Mesothelial cell of epicardium (in vitro differentiated cells): ENCODE results near the gene LHFPL3. TPM values are rescaled to one million over a fixed set of nuclear protein-coding genes. Genes with fewer than 3 reads are reported as not detected.

Source experiments
- DNase-seq, 2 experiments: peaks; one replicate each; pipeline ENCODE4 v3.0.0; 2021; ENCODE audit warnings: low spot score in 2 of 2; ENCODE audit not compliant: unreplicated experiment in 2 of 2
- H3K27ac Mint-ChIP-seq: 2 replicates; pipeline ENCODE4 v1.8.0; 2021; ENCODE audit warnings: mixed read lengths
- H3K27me3 Mint-ChIP-seq: 2 replicates; pipeline ENCODE4 v1.8.0; 2021; ENCODE audit warnings: low read depth, mixed read lengths
- H3K36me3 Mint-ChIP-seq: 2 replicates; pipeline ENCODE4 v1.8.0; 2021; ENCODE audit warnings: mixed read lengths
- H3K4me1 Mint-ChIP-seq: 2 replicates; pipeline ENCODE4 v1.8.0; 2021; ENCODE audit warnings: mixed read lengths
- H3K4me3 Mint-ChIP-seq: 2 replicates; pipeline ENCODE4 v1.8.0; 2021; ENCODE audit warnings: mild to moderate bottlenecking, moderate library complexity, mixed read lengths
- H3K9me3 Mint-ChIP-seq: 2 replicates; pipeline ENCODE4 v1.8.0; 2021; ENCODE audit warnings: mixed read lengths
- total RNA-seq: library from RNA; stranded (reverse); gene quantifications from 3 replicates; pipeline ENCODE4 v1.2.1, GENCODE V29; 2021
- TF ChIP-seq, protein P1 (sequence below): fragments of 200-600 bp; sonication (generic); IDR thresholded peaks from one replicate; pipeline ENCODE4 v1.5.0; 2021; ENCODE audit warnings: antibody characterized with exemption; ENCODE audit not compliant: unreplicated experiment

Gene LHFPL3
- total RNA-seq, 1 donor from 2014 or later: not detected

DNA sequence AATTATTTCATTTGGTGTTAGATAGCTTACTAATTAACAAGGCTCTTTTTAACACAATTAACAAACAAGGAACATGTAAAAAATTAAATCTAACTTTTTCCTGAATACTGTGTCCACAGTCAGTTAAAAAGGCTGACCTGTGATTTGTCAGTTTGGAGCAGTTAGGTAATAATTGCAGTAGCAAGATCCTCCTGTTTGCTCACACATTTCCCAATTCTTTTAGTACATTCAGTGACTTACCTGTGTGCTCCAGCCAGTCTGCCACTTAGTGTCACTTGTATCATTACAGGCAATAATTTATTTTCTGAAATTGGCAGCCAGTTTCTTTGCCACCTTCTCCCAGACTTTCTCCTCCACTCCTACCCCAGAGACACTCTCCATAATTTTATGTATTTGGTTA lies 66.8 kb downstream of the LHFPL3 start:
- peaks cover 3% of the 10 kb centered on the region for H3K27me3 Mint-ChIP-seq
- H3K27ac Mint-ChIP-seq: no peak overlapping the region
- DNase-seq: no peak
- TF ChIP-seq, protein P1, sequence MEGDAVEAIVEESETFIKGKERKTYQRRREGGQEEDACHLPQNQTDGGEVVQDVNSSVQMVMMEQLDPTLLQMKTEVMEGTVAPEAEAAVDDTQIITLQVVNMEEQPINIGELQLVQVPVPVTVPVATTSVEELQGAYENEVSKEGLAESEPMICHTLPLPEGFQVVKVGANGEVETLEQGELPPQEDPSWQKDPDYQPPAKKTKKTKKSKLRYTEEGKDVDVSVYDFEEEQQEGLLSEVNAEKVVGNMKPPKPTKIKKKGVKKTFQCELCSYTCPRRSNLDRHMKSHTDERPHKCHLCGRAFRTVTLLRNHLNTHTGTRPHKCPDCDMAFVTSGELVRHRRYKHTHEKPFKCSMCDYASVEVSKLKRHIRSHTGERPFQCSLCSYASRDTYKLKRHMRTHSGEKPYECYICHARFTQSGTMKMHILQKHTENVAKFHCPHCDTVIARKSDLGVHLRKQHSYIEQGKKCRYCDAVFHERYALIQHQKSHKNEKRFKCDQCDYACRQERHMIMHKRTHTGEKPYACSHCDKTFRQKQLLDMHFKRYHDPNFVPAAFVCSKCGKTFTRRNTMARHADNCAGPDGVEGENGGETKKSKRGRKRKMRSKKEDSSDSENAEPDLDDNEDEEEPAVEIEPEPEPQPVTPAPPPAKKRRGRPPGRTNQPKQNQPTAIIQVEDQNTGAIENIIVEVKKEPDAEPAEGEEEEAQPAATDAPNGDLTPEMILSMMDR: no peak
- no peaks in the 10 kb centered on the region for H3K36me3 Mint-ChIP-seq
- H3K4me1 Mint-ChIP-seq: no peaks in the 10 kb centered on the region
- no peaks in the 10 kb centered on the region for H3K9me3 Mint-ChIP-seq
- H3K4me3 Mint-ChIP-seq: no peak overlapping the region

DNA sequence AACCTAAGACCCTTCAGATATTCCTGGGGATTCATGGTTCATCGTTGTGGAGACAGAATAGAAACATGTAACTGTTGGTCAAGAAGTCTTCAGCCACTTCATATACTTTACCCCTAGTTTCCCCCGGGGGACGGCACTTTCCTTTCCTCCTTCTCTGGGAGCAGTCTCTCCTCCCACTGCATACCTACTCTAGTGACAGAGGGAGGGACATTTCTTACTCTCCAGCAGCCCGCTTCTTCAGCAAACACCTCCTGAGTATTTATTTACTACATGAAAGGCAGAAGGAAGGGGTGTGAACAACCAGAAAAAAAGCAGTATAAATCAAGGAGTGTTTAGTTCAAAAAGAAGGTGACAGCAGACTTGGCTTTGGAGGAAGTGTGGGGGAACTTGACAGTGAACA lies 69.0 kb downstream of the LHFPL3 start:
- Mint-ChIP-seq H3K27ac (no peak overlapping the region), H3K4me3 (no peak overlapping the region), H3K27me3 (peaks cover 3% of the 10 kb centered on the region), H3K36me3 (no peaks in the 10 kb centered on the region), H3K9me3 (no peaks in the 10 kb centered on the region), H3K4me1 (no peaks in the 10 kb centered on the region)
- no peak for DNase-seq
- TF ChIP-seq, protein P1: no peak

DNA sequence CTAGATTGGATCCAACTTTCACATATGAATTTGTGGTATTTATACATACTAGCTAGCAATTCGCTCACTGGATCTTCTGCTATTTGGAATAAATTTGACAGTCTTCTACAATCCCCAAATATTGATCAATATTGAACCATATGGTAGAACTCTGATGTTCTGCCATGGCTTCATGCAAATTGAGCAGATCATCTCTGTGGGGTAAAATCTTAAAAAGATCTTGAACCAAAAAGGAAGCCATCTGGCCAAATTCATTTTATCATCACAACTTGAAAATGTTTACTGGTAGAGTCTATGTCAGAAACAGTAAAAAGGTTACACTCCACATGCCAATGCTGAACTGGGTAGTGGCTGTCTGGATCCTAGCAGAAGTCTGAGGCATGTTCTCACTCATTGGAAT lies 80.0 kb downstream of the LHFPL3 start:
- no peak for DNase-seq
- TF ChIP-seq, protein P1: no peak
- Mint-ChIP-seq H3K27me3 (peaks cover 9% of the 10 kb centered on the region), H3K4me3 (no peak overlapping the region), H3K27ac (no peak overlapping the region), H3K4me1 (no peaks in the 10 kb centered on the region), H3K36me3 (no peaks in the 10 kb centered on the region), H3K9me3 (peaks cover 5% of the 10 kb centered on the region)

DNA sequence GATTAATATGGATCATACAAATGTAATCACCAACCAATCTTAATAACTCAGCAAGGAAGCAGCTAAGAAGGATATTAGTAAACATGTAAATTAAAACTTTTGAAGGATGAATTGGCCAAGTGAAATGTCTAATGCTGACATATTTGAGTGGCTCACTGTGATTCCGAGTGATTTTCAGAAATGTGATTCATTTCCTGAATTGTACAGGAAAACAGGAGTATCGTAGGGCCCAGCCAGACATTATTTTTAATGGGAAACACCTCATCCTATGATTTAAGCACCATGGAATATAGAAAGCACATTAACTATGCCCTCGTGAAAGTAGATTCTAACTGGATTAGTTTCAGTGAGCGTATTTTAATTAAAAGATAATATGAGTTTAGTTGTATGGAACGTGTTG lies 82.3 kb downstream of the LHFPL3 start:
- Mint-ChIP-seq H3K4me1 (no peaks in the 10 kb centered on the region), H3K9me3 (peaks cover 5% of the 10 kb centered on the region), H3K4me3 (no peak overlapping the region), H3K27me3 (peaks cover 10% of the 10 kb centered on the region), H3K27ac (no peak overlapping the region), H3K36me3 (no peaks in the 10 kb centered on the region)
- TF ChIP-seq, protein P1: no peak
- no peak for DNase-seq

DNA sequence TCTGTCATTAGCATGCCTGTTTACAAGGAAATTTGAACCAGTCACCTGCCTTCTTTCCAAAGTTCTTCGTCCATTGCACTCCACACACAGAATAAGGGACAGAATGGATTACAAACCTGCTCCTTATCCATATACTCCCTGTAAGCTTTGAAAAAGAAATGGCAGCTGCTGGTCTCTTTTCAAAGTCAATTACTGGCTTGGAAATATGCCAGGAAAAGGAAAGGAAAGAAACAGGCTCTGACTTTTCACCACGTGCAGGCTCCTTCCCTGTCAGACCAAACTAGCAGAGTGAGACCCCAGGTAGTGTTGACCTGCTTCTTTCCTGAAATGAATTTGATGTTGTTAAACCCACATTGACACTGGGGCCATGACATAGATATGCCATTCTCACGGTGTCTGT lies 84.5 kb downstream of the LHFPL3 start:
- peaks cover 9% of the 10 kb centered on the region for H3K27me3 Mint-ChIP-seq
- no peak for DNase-seq
- no peak overlapping the region for H3K27ac Mint-ChIP-seq
- H3K9me3 Mint-ChIP-seq: peaks cover 5% of the 10 kb centered on the region
- no peak overlapping the region for H3K4me3 Mint-ChIP-seq
- no peaks in the 10 kb centered on the region for H3K4me1 Mint-ChIP-seq
- TF ChIP-seq, protein P1: no peak
- no peaks in the 10 kb centered on the region for H3K36me3 Mint-ChIP-seq

DNA sequence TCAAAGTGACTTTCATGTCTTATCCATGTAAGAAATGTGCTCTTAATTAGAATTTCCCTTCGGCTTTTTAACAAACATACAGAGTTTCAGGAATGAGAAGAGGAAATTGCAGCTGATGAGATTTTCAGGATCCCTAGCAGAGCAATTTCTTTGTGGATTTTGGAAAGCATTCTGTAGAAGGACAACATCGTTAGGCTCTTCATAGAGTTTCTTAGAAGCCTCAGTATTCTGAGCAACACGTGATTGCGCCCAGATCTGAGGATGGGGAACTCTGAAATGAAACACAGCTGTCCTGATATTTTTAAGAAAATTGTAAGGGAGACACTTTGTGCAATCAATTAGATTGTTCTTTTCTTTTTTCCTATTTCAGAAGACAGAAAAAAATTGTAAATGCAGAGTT lies 85.8 kb downstream of the LHFPL3 start:
- H3K4me1 Mint-ChIP-seq: no peaks in the 10 kb centered on the region
- H3K27me3 Mint-ChIP-seq: peaks cover 9% of the 10 kb centered on the region
- H3K27ac Mint-ChIP-seq: no peak overlapping the region
- H3K4me3 Mint-ChIP-seq: no peak overlapping the region
- H3K9me3 Mint-ChIP-seq: no peaks in the 10 kb centered on the region
- DNase-seq: no peak
- no peaks in the 10 kb centered on the region for H3K36me3 Mint-ChIP-seq
- TF ChIP-seq, protein P1: no peak
